Activated T-cell treated with anti-CD3 and anti-CD28 coated beads, Interleukin-2, amount 50 U/mL, for 1 hour (primary cell): ENCODE data around the gene SYNE2.
"Not testable (repeated sequence)": the region's sequence is repeated elsewhere in the genome, so short reads cannot be mapped to it uniquely, and the experiment has no call there.

ENCODE experiments used
- DNase-seq: peaks from one replicate; pipeline ENCODE4 v3.0.0-alpha.2; 2020

Gene SYNE2

DNA sequence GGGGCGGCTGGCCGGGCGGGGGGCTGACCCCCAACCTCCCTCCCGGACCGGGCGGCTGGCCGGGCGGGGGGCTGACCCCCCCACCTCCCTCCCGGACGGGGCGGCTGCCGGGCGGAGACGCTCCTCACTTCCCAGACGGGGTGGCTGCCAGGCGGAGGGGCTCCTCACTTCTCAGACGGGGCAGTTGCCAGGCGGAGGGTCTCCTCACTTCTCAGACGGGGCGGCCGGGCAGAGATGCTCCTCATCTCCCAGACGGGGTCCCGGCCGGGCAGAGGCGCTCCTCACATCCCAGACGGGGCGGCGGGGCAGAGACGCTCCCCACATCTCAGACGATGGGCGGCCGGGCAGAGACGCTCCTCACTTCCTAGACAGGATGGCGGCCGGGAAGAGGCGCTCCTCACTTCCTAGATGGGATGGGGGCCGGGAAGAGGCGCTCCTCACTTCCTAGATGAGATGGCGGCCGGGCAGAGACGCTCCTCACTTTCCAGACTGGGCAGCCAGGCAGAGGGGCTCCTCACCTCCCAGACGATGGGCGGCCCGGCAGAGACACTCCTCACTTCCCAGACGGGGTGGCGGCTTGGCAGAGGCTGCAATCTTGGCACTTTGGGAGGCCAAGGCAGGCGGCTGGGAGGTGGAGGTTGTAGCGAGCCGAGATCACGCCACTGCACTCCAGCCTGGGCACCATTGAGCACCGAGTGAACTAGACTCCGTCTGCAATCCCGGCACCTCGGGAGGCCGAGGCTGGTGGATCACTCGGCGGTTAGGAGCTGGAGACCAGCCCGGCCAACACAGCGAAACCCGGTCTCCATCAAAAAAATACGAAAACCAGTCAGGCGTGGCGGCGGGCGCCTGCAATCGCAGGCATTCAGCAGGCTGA lies 185.3 kb downstream of the SYNE2 start:
- DNase-seq: not testable (repeated sequence)

GRCh38 chr14:64038841-64039542 lies 186.2 kb downstream of the SYNE2 start:
- DNase-seq: no peak

DNA sequence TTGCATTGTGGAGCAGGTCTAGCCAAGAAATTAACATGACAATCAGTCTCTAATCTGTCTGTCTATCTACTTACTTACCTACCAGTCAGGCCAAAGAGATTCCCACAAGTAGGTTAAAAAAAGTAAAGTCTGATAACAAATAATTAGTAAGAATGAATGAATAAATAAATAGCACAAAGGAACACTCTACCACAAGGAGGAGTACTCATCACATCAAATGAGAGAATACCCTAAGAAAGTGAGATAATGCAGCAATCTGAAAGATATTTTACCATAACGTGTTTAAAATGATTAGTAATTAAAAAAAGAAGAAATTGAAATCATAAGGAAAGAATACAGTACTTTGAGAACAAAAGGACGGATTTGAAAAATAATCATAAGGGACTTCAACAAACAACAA lies 187.2 kb downstream of the SYNE2 start:
- no peak for DNase-seq

- not testable (repeated sequence) for DNase-seq
Measured at GRCh38 chr14:64043296-64043695, 190.5 kb downstream of the SYNE2 start.

DNA sequence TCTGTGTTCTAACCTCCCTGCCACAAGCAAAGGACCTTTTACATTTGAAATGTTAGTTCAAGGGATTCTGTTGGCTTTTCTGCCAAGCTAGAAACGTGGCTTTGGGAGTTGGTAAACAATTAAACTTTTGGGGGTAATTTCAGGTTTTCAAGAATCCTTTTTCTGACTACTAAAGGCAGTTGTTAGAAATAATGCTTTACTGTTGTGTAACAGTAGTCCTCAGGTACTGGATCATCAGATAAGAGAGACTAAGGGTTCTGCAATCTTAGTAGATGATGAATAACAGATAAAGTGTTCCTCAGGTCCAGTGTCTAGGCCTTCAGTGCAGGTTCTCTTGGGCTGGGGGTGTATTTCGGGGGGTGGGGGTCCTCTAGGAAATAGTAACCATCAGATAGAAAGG lies 192.3 kb downstream of the SYNE2 start:
- no peak for DNase-seq

DNA sequence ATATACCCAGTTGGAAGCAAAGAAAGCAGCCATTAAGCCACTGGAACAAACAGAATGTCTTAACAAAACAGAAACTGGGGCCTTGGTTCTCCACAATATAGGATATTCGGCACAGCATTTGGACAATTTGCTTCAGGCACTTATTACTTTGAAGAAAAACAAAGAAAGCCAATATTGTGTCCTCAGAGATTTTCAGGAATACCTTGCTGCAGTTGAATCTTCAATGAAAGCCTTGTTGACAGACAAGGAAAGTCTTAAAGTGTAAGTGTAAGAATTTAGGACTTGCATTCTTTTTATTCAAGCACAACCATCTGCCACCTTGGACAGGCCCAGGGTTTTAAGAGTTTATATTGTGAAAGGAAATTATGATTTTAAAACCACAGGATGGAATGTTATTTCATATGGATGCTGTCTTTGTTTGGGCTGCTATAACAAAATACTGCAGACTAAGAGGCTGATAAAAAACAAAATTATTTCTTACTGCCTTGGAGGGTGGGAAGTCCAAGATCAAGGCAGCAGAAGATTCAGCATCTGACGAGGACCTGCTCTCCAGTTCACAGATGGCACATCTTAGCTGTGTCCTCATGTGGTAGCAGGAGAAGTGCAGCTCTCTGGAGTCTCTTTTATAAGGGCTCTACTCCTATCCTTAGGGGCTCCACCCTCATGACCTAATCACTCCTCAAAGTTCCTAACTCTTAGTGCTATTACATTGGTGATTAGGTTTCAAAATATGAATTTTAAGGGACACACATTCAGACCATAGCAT lies 197.0 kb downstream of the SYNE2 start:
- DNase-seq: no peak

DNA sequence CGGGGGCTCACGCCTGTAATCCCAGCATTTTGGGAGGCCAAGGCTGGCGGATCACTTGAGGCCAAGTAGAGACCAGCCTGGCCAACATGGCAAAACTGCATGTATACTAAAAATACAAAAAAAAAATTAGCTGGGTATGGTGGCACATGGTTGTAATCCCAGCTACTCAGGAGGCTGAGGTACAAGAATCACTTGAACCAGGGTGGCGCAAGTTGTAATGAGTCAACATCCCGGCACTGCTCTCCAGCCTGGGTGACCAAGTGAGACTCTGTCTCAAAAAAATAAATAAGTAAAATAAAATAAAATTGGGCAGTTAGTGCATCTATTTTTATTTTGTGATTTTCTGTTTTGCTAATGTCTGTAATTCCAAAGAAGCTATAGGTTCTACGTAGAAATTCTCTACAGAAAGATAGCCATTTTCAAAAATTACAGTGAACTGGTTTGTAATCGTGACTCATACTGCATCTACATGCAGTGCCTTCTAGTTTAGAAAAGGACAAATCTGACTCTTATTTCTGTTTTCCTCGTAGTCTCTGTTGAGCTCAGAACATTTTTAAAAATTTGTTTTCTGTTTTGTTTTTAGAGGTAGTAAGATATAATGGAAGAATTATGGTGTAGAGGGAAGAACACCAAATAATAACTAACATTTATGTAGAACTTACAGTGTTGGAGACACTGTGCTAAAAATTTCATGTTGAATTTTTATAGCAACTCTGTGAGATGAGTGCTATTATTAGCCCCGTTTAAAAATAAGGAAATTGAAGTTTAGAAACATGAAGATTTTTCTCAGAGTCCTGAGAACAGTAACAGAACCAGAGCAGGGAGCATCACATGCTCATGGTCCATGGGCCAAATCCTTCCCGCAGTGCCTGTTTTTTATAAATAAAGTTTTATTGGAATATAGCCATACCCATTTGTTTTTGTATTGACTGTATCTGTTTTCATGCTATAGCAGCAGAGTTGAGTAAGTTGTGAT lies 201.2 kb downstream of the SYNE2 start:
- no peak for DNase-seq

DNA sequence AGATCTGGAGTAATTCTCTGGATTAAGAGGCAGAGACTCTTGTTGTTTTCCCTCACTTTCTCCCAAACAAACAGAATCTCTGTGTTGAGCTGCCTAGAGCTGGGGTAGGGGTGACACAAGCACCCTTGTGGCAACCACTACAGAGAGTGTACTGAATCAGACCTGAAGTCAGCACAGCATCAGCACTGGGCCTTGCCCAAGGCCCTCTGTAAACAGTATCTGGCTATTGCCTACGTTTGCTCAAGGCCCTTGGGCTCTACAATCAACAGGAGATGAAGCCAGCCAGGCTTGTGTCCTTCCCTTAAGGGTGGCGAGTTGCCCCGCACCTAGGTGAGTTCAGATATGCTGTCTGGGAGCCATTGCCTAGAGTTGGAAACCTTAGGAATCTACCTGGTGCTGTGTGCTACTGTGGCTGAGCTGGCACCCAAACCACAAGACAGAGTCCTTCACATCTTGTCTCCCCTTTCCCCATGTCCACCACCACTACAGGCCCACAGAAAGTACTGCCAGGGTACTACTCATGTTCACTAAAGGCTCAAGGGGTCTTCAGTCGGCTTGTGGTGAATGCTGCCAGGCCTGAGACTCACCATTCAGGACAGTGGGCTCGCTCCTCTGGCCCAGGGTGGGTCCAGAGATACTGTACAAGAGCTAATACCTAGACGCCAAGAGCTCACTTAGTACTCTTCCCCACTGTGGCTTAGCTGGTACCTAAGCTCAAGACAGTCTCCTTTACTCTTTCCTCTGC lies 206.8 kb downstream of the SYNE2 start:
- DNase-seq: no peak

DNA sequence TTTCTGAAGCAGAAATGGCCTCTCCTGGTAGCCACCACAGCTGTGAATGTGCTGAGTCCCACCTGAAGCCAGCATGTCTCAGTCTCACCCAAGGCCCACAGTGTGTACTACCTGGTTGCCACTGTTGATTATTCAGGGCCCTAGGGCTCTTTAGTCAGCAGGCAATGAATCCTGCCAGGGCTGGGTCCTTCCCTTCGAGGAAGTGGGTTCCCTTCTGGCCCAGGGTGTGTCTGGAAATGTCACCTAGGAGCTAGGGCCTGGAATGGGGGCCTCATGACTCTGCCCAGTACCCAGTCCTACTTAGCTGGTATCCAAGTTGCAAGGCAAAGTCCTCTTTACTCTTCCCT lies 207.4 kb downstream of the SYNE2 start:
- DNase-seq: no peak

DNA sequence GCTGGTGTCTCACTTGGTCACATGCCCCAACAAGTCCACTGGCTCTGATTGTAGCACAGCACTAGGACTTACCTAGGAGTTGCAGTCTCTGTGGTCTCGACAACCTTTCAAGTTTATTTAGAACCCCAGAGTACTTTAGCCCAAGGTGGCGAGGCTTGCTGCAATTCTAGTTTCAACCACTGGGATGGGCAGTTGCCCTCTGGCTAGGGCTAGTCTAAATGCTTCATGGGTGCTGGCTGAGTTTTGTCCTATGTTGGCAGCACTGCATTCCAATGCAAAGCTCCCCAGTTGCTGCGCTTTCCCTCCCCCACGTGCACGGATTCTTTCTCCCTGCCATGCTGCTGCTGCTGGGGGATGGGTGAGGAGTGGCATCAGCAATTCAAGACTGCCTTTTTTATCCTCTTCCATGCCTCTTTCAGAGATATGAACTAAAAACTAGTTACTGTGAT lies 207.9 kb downstream of the SYNE2 start:
- DNase-seq: no peak

DNA sequence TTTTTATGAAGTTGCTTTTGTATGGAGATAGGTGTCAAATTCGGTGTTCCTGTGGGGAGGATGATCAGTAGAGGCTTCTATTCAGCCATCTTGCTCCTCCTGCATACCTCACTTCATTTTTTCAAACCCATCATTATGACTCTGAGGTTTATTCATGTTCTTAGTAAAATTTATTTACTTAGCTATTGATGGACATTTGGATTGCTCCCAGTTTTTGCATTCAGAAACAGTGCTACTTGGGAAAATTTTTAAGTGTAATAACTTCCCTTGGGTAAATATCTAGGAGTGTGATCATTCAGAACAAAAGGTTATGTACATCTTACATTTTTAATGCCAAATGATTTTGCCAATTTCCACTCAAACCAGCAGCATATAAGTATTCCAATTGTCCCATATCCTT lies 208.3 kb downstream of the SYNE2 start:
- DNase-seq: no peak

- DNase-seq: no peak
Measured at GRCh38 chr14:64061706-64062105, 208.9 kb downstream of the SYNE2 start.

GRCh38 chr14:64062381-64063115 lies 209.7 kb downstream of the SYNE2 start:
- DNase-seq: no peak

- no peak for DNase-seq
Measured at GRCh38 chr14:64064447-64064846, 211.6 kb downstream of the SYNE2 start.

GRCh38 chr14:64069634-64070359 lies 217.0 kb downstream of the SYNE2 start:
- no peak for DNase-seq

- no peak for DNase-seq
Measured at GRCh38 chr14:64074961-64075612, 222.3 kb downstream of the SYNE2 start.

GRCh38 chr14:64075613-64076005 lies 222.8 kb downstream of the SYNE2 start:
- no peak for DNase-seq

DNA sequence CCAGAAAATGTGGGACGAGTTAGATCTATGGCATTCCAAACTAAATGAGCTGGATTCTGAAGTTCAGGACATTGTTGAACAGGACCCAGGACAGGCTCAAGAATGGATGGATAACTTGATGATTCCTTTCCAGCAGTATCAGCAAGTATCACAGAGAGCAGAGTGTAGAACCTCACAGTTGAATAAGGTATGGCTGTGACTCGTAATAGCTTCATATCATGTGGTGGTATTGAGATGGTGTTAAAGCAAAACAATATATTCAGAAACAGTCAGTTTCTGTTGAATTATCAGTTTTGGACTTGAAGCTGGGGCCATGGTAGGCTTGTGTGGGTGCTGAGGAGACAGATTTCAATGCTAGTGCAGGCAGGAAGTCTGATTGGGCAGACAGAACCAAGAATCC lies 227.6 kb downstream of the SYNE2 start:
- no peak for DNase-seq

GRCh38 chr14:64081174-64081746 lies 228.5 kb downstream of the SYNE2 start:
- no peak for DNase-seq
